Uterus (tissue), 2 donors: ENCODE results near the gene PHC1.

Source experiments
- POLR2A ChIP-seq, 2 donors: fragments of 450-650 bp; IDR thresholded peaks; one replicate each; pipeline ENCODE4 v1.6.1; 2016; ENCODE audit warnings: antibody characterized with exemption in 2 of 2, mild to moderate bottlenecking in 1 of 2, moderate library complexity in 1 of 2
- TF ChIP-seq, protein P1 (sequence below), 4 experiments: fragments of 200-600 bp in 2 of 4; fragments of 450-650 bp in 2 of 4; sonication (generic) in 2 of 4; IDR thresholded peaks; one replicate each; pipeline ENCODE4 v1.5.1; 2016 to 2019; ENCODE audit warnings: antibody characterized with exemption in 4 of 4, mild to moderate bottlenecking in 2 of 4, moderate library complexity in 1 of 4

GRCh38 chr12:8957561-8957960 is 43.3 kb downstream of the PHC1 start:
- TF ChIP-seq, protein P1, sequence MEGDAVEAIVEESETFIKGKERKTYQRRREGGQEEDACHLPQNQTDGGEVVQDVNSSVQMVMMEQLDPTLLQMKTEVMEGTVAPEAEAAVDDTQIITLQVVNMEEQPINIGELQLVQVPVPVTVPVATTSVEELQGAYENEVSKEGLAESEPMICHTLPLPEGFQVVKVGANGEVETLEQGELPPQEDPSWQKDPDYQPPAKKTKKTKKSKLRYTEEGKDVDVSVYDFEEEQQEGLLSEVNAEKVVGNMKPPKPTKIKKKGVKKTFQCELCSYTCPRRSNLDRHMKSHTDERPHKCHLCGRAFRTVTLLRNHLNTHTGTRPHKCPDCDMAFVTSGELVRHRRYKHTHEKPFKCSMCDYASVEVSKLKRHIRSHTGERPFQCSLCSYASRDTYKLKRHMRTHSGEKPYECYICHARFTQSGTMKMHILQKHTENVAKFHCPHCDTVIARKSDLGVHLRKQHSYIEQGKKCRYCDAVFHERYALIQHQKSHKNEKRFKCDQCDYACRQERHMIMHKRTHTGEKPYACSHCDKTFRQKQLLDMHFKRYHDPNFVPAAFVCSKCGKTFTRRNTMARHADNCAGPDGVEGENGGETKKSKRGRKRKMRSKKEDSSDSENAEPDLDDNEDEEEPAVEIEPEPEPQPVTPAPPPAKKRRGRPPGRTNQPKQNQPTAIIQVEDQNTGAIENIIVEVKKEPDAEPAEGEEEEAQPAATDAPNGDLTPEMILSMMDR (IDR thresholded peaks at IDR 0.05), result no peak
- TF ChIP-seq POLR2A (IDR thresholded peaks at IDR 0.05), result no peak
